IMR-90 (cell line): ENCODE data around the gene UCHL5. TPM values are rescaled to one million over a fixed set of nuclear protein-coding genes. Genes with fewer than 3 reads are reported as not detected.

Experiments
- ATAC-seq: fragments of 200-7000 bp; cut with Tn5 transposase; 2 replicates; pipeline ENCODE4 v1.9.1; 2020; ENCODE audit warnings: low read depth, mild to moderate bottlenecking, moderate library complexity
- BruUV-seq: library from RNA; stranded (reverse); fragments of 400-500 nt; replicated peaks from 2 replicates; lab custom pipeline; 2021; lab: Mats Ljungman, UMichigan
- CTCF ChIA-PET: fragments of 300-600 bp; formaldehyde crosslinking; extraction: SDS; loops from one replicate; lab custom pipeline; 2021; ENCODE audit warnings: antibody characterized with exemption; lab: Yijun Ruan, JAX
- POLR2A ChIA-PET: fragments of 300-600 bp; sonication (Branson Sonifier 250); formaldehyde crosslinking; loops from one replicate; lab custom pipeline; 2022; ENCODE audit warnings: antibody characterized with exemption; ENCODE audit not compliant: unreplicated experiment; lab: Charles Lee
- DNase-seq: peaks from one replicate; pipeline ENCODE4 v3.0.0; 2013
- H2AFZ ChIP-seq: replicated peaks from 2 replicates; pipeline ENCODE3; 2013; ENCODE audit warnings: low read length, mild to moderate bottlenecking; ENCODE audit not compliant: poor library complexity
- H2AK5ac ChIP-seq: 2 replicates; pipeline ENCODE4 v1.6.1; 2013; ENCODE audit warnings: low read depth, low read length, inconsistent platforms
- H2AK9ac ChIP-seq: replicated peaks from 2 replicates; pipeline ENCODE3; 2013; ENCODE audit warnings: mild to moderate bottlenecking, low read depth, low read length, moderate library complexity; ENCODE audit not compliant: poor library complexity
- H2BK120ac ChIP-seq: 2 replicates; pipeline ENCODE4 v1.6.1; 2013; ENCODE audit warnings: low read depth, low read length, inconsistent platforms
- H2BK15ac ChIP-seq: 3 replicates; pipeline ENCODE4 v1.6.1; 2013; ENCODE audit warnings: low read depth, low read length, inconsistent platforms
- H2BK20ac ChIP-seq: 2 replicates; pipeline ENCODE4 v1.6.1; 2013; ENCODE audit warnings: low read depth, mild to moderate bottlenecking, inconsistent platforms, low read length, moderate library complexity
- H2BK5ac ChIP-seq: 2 replicates; pipeline ENCODE4 v1.6.1; 2013; ENCODE audit warnings: mild to moderate bottlenecking, low read depth, low read length, inconsistent platforms; ENCODE audit not compliant: poor library complexity, severe bottlenecking
- H3K14ac ChIP-seq: replicated peaks from 2 replicates; pipeline ENCODE4 v1.6.1; 2013; ENCODE audit warnings: low read depth, low read length, inconsistent platforms
- H3K18ac ChIP-seq: 2 replicates; pipeline ENCODE4 v1.6.1; 2013; ENCODE audit warnings: low read depth, low read length, control low read depth
- H3K23ac ChIP-seq: 2 replicates; pipeline ENCODE4 v1.6.1; 2013; ENCODE audit warnings: low read depth, low read length, inconsistent platforms
- H3K27ac ChIP-seq: 2 replicates; pipeline ENCODE4 v1.5.1; 2013; ENCODE audit warnings: mild to moderate bottlenecking, control low read depth, low read length; ENCODE audit not compliant: insufficient read depth
- H3K27me3 ChIP-seq: 2 replicates; pipeline ENCODE4 v1.6.1; 2013; ENCODE audit warnings: low read length; ENCODE audit not compliant: control insufficient read depth, insufficient read depth
- H3K36me3 ChIP-seq: 2 replicates; pipeline ENCODE4 v1.6.1; 2013; ENCODE audit warnings: low read length, mixed read lengths; ENCODE audit not compliant: control insufficient read depth, insufficient read depth
- H3K4ac ChIP-seq: 2 replicates; pipeline ENCODE4 v1.6.1; 2013; ENCODE audit warnings: low read depth, low read length, inconsistent platforms
- H3K4me1 ChIP-seq: 2 replicates; pipeline ENCODE4 v1.6.1; 2013; ENCODE audit warnings: low read length, mixed read lengths; ENCODE audit not compliant: control insufficient read depth, insufficient read depth
- H3K4me2 ChIP-seq: 2 replicates; pipeline ENCODE4 v1.6.1; 2013; ENCODE audit warnings: low read depth, mild to moderate bottlenecking, control low read depth, low read length, moderate library complexity
- H3K4me3 ChIP-seq: 2 replicates; pipeline ENCODE4 v1.5.1; 2013; ENCODE audit warnings: low read depth, mild to moderate bottlenecking, control low read depth, low read length, moderate library complexity; ENCODE audit not compliant: insufficient read depth
- H3K56ac ChIP-seq: 2 replicates; pipeline ENCODE4 v1.6.1; 2013; ENCODE audit warnings: low read length, inconsistent platforms; ENCODE audit not compliant: insufficient read depth; ENCODE audit errors: extremely low read depth
- H3K79me1 ChIP-seq, 2 experiments: 2 replicates each; pipeline ENCODE4 v1.6.1; 2013; ENCODE audit warnings: low read length in 2 of 2, inconsistent platforms in 1 of 2, low read depth in 1 of 2
- H3K9ac ChIP-seq: 2 replicates; pipeline ENCODE4 v1.6.1; 2013; ENCODE audit warnings: low read depth, low read length, control low read depth
- H3K9me1 ChIP-seq: 2 replicates; pipeline ENCODE4 v1.6.1; 2013; ENCODE audit warnings: low read length, inconsistent platforms; ENCODE audit not compliant: insufficient read depth
- H3K9me3 ChIP-seq: 2 replicates; pipeline ENCODE4 v1.6.1; 2013; ENCODE audit warnings: low read length; ENCODE audit not compliant: control insufficient read depth, insufficient read depth
- H4K20me1 ChIP-seq: 2 replicates; pipeline ENCODE4 v1.6.1; 2013; ENCODE audit warnings: low read length, inconsistent platforms; ENCODE audit not compliant: insufficient read depth
- H4K5ac ChIP-seq: 2 replicates; pipeline ENCODE4 v1.6.1; 2013; ENCODE audit warnings: mild to moderate bottlenecking, low read depth, low read length, control low read depth
- H4K8ac ChIP-seq, 2 experiments: 2 replicates each; pipeline ENCODE4 v1.6.1; 2013; ENCODE audit warnings: low read depth in 2 of 2, low read length in 2 of 2, control low read depth in 1 of 2, inconsistent platforms in 1 of 2
- H4K91ac ChIP-seq: 2 replicates; pipeline ENCODE4 v1.6.1; 2013; ENCODE audit warnings: low read depth, low read length, inconsistent platforms; ENCODE audit not compliant: insufficient read depth
- BHLHE40 ChIP-seq: fragments of 150-350 bp; IDR thresholded peaks from 2 replicates; pipeline ENCODE4 v1.6.1; 2016; ENCODE audit warnings: mild to moderate bottlenecking, low read depth, low read length
- CEBPB ChIP-seq: IDR thresholded peaks from 2 replicates; pipeline ENCODE4 v1.6.1; 2012; ENCODE audit warnings: low read depth, low read length, improper control_type of control experiment
- CHD1 ChIP-seq: IDR thresholded peaks from 2 replicates; pipeline ENCODE4 v1.6.1; 2012; ENCODE audit warnings: low read depth, low read length, improper control_type of control experiment
- CTCF ChIP-seq: conservative IDR thresholded peaks from 2 replicates; pipeline ENCODE4 v1.5.1; 2012; ENCODE audit warnings: mild to moderate bottlenecking, low read depth, low read length, improper control_type of control experiment
- ELK1 ChIP-seq: fragments of 150-350 bp; IDR thresholded peaks from 2 replicates; pipeline ENCODE4 v1.6.1; 2016; ENCODE audit warnings: low read depth, mild to moderate bottlenecking, low read length, moderate library complexity, borderline replicate concordance
- MAFK ChIP-seq: IDR thresholded peaks from 2 replicates; pipeline ENCODE4 v1.6.1; 2012; ENCODE audit warnings: low read depth, low read length, improper control_type of control experiment
- MAZ ChIP-seq: IDR thresholded peaks from 2 replicates; pipeline ENCODE4 v1.6.1; 2012; ENCODE audit warnings: low read depth, mild to moderate bottlenecking, low read length, improper control_type of control experiment, moderate library complexity, borderline replicate concordance
- MXI1 ChIP-seq: IDR thresholded peaks from 2 replicates; pipeline ENCODE4 v1.6.1; 2012; ENCODE audit warnings: low read depth, mild to moderate bottlenecking, low read length, moderate library complexity, borderline replicate concordance
- NFE2L2 ChIP-seq: fragments of 150-350 bp; IDR thresholded peaks from 2 replicates; pipeline ENCODE4 v1.6.1; 2016; ENCODE audit warnings: low read depth, mild to moderate bottlenecking, low read length
- RCOR1 ChIP-seq: IDR thresholded peaks from 2 replicates; pipeline ENCODE4 v1.6.1; 2012; ENCODE audit warnings: mild to moderate bottlenecking, low read length, improper control_type of control experiment; ENCODE audit not compliant: insufficient replicate concordance
- SMC3 ChIP-seq: fragments of 150-350 bp; IDR thresholded peaks from 2 replicates; pipeline ENCODE4 v1.6.1; 2016; ENCODE audit warnings: low read depth, mild to moderate bottlenecking, antibody characterized with exemption, low read length, moderate library complexity
- USF2 ChIP-seq: fragments of 150-350 bp; IDR thresholded peaks from 2 replicates; pipeline ENCODE4 v1.6.1; 2017; ENCODE audit warnings: mild to moderate bottlenecking, antibody characterized with exemption, low read length, low read depth
- WGBS, 2 experiments: methylation state at CpG; one replicate each; pipeline versions ENCODE4 v1.1.5 to v1.1.7; 2013; ENCODE audit warnings: missing lambda C conversion rate in 2 of 2; ENCODE audit not compliant: insufficient read length in 1 of 2; ENCODE audit errors: extremely low coverage in 2 of 2; 5-methylcytosine and 5-hydroxymethylcytosine counted together
- dilution Hi-C: fragments of 300-500 bp; cut with HindIII; formaldehyde crosslinking; loops from one replicate; pipeline ENCODE4 v1.14.3; 2018; ENCODE audit warnings: low sequenced_read_pairs; ENCODE audit not compliant: unreplicated experiment
- in situ Hi-C: fragments of 300-500 bp; cut with MboI; formaldehyde crosslinking; loops from 3 replicates; pipeline ENCODE4 v1.14.3; 2019; ENCODE audit warnings: low sequenced_read_pairs, inconsistent platforms, mixed read lengths
- intact Hi-C: fragments of 100-400 bp; cut with micrococcal nuclease; formaldehyde crosslinking; loops from 2 replicates; pipeline ENCODE4 v1.10.0; 2022
- polyA plus RNA-seq, 3 experiments: library from polyadenylated mRNA; depleted of rRNA; stranded (reverse); fragments of >200 nt; gene quantifications; 2 replicates each; pipeline ENCODE4 v1.2.3, GENCODE V29; 2012; ENCODE audit warnings: low replicate concordance in 1 of 3
- total RNA-seq: library from RNA; depleted of rRNA; stranded (reverse); fragments of >200 nt; gene quantifications from 2 replicates; pipeline ENCODE4 v1.2.3, GENCODE V29; 2012

Gene UCHL5
- total and polyA plus RNA-seq, 2 of the 4 experiments (the other 2 are of a cell fraction), result 12.9 to 18.4 TPM

- H2BK5ac ChIP-seq, result no peak overlapping the region
- BruUV-seq, result no TSS peak
- H2BK15ac ChIP-seq, result no peak overlapping the region
- no peak overlapping the region for H2BK120ac ChIP-seq
- no peaks in the 10 kb centered on the region for H3K27me3 ChIP-seq
- in situ Hi-C loops, result no loop called here
- H4K8ac ChIP-seq, result no peak overlapping the region
- H4K20me1 ChIP-seq, result no peaks in the 10 kb centered on the region
- dilution Hi-C loops, result no loop called here
- no peak overlapping the region for H3K23ac ChIP-seq
- no peak overlapping the region for H2AK5ac ChIP-seq
- no peak overlapping the region for H4K5ac ChIP-seq
- H2BK20ac ChIP-seq, result no peak overlapping the region
- H3K4me2 ChIP-seq, result no peak overlapping the region
- no peak overlapping the region for H3K27ac ChIP-seq
- H2AFZ ChIP-seq, result no peak overlapping the region
- no peak overlapping the region for H3K9ac ChIP-seq
- WGBS, 2 experiments, result no CpG with 5 or more reads among the region's 1 CpG
- H3K14ac ChIP-seq, result no peak overlapping the region
- no peak overlapping the region for H3K4me3 ChIP-seq
- no peak for TF ChIP-seq BHLHE40
- TF ChIP-seq CEBPB, result no peak
- TF ChIP-seq SMC3, result no peak
- no peak for TF ChIP-seq MAFK
- no peak for TF ChIP-seq CTCF
- no peak for TF ChIP-seq USF2
- TF ChIP-seq MAZ, result no peak
- no peak for TF ChIP-seq NFE2L2
- no peak for TF ChIP-seq ELK1
- TF ChIP-seq RCOR1, result no peak
- no peak for TF ChIP-seq MXI1
- no peak for TF ChIP-seq CHD1
- intact Hi-C loops, result no loop called here
- no peaks in the 10 kb centered on the region for H3K36me3 ChIP-seq
- H3K79me1 ChIP-seq, result no peaks in the 10 kb centered on the region
- H3K9me3 ChIP-seq, result no peaks in the 10 kb centered on the region
- H3K9me1 ChIP-seq, result no peaks in the 10 kb centered on the region
- CTCF ChIA-PET, result interaction anchor here (0.6 to 1.0 kb wide), 2 partner anchors 10 to 96 kb away, joined by 3 read pairs; no protein-coding TSS in a partner anchor
- no peak overlapping the region for H3K56ac ChIP-seq
- ATAC-seq, result no peak
- H3K18ac ChIP-seq, result no peak overlapping the region
- DNase-seq, result no peak
- H2AK9ac ChIP-seq, result no peak overlapping the region
- H3K4me1 ChIP-seq, result peaks cover 5% of the 10 kb centered on the region
- H3K4ac ChIP-seq, result no peak overlapping the region
- POLR2A ChIA-PET, result interaction anchor here (0.6 to 0.7 kb wide), 2 partner anchors 19 to 163 kb away, joined by 3 read pairs; no protein-coding TSS in a partner anchor
- H4K91ac ChIP-seq, result no peak overlapping the region
Observed at GRCh38 chr1:192973202-192973601, 86.0 kb downstream of the UCHL5 start.
